ENCODE measurements around the gene WDR89. TPM values are rescaled to one million over a fixed set of nuclear protein-coding genes. Genes with fewer than 3 reads are reported as not detected.

Gene WDR89
- total and polyA plus RNA-seq, 9 donors = 6.7 to 20.2 (median 13.4) TPM

DNA sequence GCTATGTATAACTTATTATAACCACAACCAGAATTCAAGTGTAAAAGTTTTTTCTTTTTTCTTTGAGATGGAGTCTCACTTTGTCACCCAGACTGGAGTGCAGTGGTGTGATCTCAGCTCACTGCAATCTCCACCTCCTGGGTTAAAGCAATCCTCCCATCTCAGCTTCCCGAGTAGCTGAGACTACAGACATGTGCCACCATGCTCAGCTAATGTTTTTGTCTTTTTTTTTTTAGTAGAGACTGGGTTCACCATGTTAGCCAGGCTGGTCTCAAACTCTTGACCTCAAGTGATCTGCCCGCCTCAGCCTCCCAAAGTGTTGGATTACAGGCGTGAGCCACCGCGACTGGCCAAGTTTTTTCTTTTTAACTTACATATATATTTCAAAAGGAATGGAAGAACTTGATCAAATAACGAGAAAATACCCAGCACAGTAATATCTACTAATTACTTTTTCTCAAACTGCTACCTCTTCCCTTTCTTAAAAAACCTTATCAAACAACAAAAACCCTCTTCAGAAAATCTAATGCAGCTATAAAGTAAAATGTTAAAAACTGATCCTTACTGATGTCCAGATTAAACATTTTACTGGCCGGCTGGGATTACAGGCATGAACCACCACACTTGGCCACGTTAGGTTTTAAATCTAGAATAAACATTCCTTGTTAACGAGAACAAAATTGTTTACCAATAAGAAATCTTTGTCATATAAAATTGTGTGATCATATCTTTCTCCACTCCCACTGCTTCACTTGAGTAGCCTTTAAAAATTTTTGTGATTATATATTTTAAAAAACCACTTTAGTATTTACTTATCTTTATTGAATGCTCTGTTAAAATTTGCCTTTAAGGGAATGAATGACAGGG is 41.3 kb upstream of the WDR89 start:
- H3K4me3 ChIP-seq = no peak overlapping the region
- H3K27me3 ChIP-seq = no peaks in the 10 kb centered on the region
- 88 to 89% (median 88%) methylated on average over 9 of the region's 9 CpGs for WGBS, 3 donors
- no peaks in the 10 kb centered on the region for H3K4me1 ChIP-seq (ENCODE audit: insufficient read depth)
- no peak overlapping the region for H3K27ac ChIP-seq
- no peaks in the 10 kb centered on the region for H3K9me3 ChIP-seq
- DNase-seq = no peak
- intact Hi-C loops (cut with DNase I) = no loop called here
- no peaks in the 10 kb centered on the region for H3K36me3 ChIP-seq
- TF ChIP-seq POLR2A (IDR thresholded peaks at IDR 0.05) (no peak), EP300 (IDR thresholded peaks at IDR 0.05) (no peak)
- TF ChIP-seq, protein P1, sequence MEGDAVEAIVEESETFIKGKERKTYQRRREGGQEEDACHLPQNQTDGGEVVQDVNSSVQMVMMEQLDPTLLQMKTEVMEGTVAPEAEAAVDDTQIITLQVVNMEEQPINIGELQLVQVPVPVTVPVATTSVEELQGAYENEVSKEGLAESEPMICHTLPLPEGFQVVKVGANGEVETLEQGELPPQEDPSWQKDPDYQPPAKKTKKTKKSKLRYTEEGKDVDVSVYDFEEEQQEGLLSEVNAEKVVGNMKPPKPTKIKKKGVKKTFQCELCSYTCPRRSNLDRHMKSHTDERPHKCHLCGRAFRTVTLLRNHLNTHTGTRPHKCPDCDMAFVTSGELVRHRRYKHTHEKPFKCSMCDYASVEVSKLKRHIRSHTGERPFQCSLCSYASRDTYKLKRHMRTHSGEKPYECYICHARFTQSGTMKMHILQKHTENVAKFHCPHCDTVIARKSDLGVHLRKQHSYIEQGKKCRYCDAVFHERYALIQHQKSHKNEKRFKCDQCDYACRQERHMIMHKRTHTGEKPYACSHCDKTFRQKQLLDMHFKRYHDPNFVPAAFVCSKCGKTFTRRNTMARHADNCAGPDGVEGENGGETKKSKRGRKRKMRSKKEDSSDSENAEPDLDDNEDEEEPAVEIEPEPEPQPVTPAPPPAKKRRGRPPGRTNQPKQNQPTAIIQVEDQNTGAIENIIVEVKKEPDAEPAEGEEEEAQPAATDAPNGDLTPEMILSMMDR (IDR thresholded peaks at IDR 0.05) = no peak

DNA sequence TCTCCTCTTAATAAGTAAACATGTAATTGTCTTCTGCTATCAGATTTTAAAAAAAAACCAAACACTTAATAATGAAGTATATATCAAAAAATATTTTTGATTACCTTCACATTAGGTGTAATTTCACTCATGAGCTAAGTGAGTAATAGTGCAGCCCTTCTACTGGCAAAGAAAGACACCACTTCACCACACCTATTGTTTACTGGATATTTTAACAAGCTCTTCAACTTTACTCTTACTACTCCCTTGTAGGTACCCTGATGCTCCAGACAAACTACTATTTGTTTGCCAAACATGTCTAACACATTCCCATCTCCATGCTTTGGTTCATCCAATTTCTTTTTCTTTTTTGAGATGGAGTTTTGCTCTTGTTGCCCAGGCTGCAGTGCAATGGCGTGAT is 36.9 kb upstream of the WDR89 start:
- H3K36me3 ChIP-seq = no peaks in the 10 kb centered on the region
- no peak overlapping the region for H3K4me3 ChIP-seq
- intact Hi-C loops (cut with DNase I) = no loop called here
- H3K27me3 ChIP-seq = no peaks in the 10 kb centered on the region
- 100% methylated on average over 1 of the region's 1 CpG for WGBS, 3 donors
- no peaks in the 10 kb centered on the region for H3K9me3 ChIP-seq
- TF ChIP-seq POLR2A (IDR thresholded peaks at IDR 0.05) (no peak), EP300 (IDR thresholded peaks at IDR 0.05) (no peak)
- TF ChIP-seq, protein P1 (IDR thresholded peaks at IDR 0.05) = no peak
- DNase-seq = no peak
- no peaks in the 10 kb centered on the region for H3K4me1 ChIP-seq (ENCODE audit: insufficient read depth)
- no peak overlapping the region for H3K27ac ChIP-seq

GRCh38 chr14:63677891-63678379 is 36.3 kb upstream of the WDR89 start:
- H3K36me3 ChIP-seq = no peaks in the 10 kb centered on the region
- H3K9me3 ChIP-seq = no peaks in the 10 kb centered on the region
- TF ChIP-seq EP300 (IDR thresholded peaks at IDR 0.05) (no peak), POLR2A (IDR thresholded peaks at IDR 0.05) (no peak)
- TF ChIP-seq, protein P1 (IDR thresholded peaks at IDR 0.05) = no peak
- intact Hi-C loops (cut with DNase I) = no loop called here
- no peak overlapping the region for H3K27ac ChIP-seq
- H3K4me1 ChIP-seq (ENCODE audit: insufficient read depth) = no peaks in the 10 kb centered on the region
- WGBS, 3 donors = 77 to 85% (median 84%) methylated on average over 3 of the region's 3 CpGs
- no peak for DNase-seq
- no peaks in the 10 kb centered on the region for H3K27me3 ChIP-seq
- no peak overlapping the region for H3K4me3 ChIP-seq

DNA sequence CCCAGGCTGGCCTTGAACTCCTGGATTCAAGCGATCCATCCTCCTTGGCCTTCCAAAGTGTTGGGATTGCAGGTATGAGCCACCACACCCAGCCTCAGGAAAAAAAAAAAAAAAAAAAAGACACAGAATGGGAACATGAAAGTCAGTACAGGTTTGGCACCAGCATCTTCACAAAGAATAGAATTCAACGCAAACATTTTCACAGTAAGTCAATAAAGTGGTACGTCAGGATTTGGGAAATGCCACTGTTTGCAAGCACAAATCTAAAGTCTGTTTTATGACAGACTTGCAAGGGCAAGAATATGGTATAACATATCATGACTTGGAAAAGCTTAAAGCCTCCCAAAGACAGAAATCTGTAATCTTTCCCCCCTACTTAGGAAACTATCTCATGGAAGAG is 34.9 kb upstream of the WDR89 start:
- 91 to 95% (median 95%) methylated on average over 3 of the region's 3 CpGs for WGBS, 3 donors
- Histone ChIP-seq H3K4me3 (no peak overlapping the region), H3K9me3 (no peaks in the 10 kb centered on the region), H3K36me3 (no peaks in the 10 kb centered on the region), H3K27me3 (no peaks in the 10 kb centered on the region), H3K27ac (no peak overlapping the region), H3K4me1 (ENCODE audit: insufficient read depth) (no peaks in the 10 kb centered on the region)
- intact Hi-C loops (cut with DNase I) = no loop called here
- no peak for DNase-seq
- TF ChIP-seq POLR2A (IDR thresholded peaks at IDR 0.05) (no peak), EP300 (IDR thresholded peaks at IDR 0.05) (no peak)
- TF ChIP-seq, protein P1 (IDR thresholded peaks at IDR 0.05) = no peak

Measured in ovary (tissue), 9 donors.